SHP77 (cell line): ENCODE data around the gene SLC25A41.

Experiments
- DNase-seq, 2 experiments: peaks; one replicate each; lab custom pipeline; 2025; lab: John Stamatoyannopoulos, UW

The SLC25A41 gene

DNA sequence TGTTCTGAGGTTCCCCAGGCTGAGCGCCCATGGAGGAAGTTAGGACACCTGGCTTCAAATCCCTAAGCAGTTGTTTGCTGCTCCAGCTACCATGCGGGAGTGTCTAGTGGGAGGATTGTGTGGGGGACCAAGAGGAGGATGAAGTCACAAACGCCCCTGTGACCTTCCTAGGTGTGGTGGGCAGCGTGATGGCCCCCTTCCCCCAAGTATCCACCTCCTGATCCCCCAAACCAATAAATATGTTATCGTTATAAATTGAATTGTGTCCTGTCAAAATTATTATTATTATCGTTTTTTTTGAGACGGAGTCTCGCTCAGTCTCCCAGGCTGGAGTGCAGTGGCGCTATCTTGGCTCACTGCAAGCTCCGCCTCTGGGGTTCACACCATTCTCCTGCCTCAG, at the start of gene SLC25A41:
Gene SLC25A41 (minus strand): TSS at position 101 of the 400 bp plus-strand sequence. CDS start 70 bp downstream, at position 31.
- DNase-seq = no peak

DNA sequence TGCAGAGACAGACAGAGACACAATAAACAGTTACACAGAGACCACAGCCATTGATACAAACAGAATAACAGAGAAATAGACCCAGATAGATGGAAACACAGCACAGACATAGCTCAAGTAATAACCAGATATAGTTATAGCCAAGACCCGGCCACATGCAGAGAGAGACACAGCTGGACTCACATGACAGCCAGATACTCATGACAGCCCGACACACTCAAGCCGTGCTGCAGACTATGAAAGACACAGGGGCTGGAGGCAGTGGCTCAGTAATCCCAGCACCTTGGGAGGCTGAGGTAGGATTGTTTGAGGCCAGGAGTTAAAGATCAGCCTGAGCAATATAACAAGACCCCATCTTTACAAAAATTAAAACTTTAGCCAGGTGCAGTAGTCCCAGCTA, 49.7 kb upstream of the SLC25A41 start:
- DNase-seq = no peak

DNA sequence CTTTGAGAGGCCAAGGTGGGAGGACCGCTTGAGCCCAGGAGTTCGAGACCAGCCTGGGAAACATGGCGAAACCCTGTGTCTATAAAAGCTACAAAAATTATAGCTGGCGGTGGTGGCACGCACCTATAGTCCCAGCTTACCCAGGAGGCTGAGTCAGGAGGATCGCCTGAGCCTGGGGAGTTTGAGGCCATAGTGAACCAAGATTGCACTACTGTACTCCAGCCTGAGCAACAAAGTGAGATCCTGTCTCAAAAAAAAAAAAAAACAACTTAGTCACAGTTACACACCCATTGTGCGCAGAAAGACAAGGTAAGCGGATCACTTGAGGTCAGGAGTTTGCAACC, 48.8 kb upstream of the SLC25A41 start:
- no peak for DNase-seq

DNA sequence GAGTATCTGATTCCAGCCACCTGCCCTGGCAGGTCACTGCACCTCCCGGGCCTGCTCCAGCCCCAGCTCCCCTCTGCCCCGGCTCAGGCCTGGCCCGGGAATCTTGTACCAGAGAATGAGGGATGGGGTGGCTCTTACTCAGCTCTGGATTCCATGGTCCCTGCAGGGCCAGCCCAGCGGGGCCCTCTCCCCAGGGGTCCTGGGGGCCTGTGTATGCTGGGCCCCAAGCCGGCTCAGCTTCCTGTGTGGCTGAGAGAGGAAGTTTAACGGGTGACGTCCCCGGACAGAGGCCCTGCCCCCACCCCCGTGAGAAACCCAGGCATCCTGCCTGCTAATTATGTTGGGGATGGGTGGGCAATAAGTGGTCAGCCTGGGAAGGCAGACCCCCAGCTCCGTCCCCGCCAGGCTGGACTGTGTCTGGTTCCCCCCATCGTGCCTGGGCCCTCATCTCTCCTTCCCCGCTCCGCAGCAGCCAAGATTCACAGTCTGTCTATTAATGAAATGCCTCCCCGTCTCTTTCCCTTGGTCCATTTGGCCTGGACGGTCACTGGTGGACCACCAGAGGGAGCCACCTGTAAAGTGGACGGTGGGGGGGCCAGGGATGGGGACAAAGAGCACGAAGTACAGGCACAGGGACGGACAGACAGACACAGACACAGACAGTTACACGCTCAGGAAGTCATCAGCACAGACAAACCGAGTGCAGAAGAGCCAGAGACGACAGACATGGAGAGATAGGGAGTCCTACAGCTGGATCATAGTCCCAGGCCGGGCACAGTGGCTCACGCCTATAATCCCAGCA, 48.2 kb upstream of the SLC25A41 start, which contains the start of gene DENND1C:
Gene DENND1C (minus strand): TSS at position 247 of the 802 bp plus-strand sequence. CDS start 92 bp downstream, at position 155.
- DNase-seq = peak; percentile 20 to 24

DNA sequence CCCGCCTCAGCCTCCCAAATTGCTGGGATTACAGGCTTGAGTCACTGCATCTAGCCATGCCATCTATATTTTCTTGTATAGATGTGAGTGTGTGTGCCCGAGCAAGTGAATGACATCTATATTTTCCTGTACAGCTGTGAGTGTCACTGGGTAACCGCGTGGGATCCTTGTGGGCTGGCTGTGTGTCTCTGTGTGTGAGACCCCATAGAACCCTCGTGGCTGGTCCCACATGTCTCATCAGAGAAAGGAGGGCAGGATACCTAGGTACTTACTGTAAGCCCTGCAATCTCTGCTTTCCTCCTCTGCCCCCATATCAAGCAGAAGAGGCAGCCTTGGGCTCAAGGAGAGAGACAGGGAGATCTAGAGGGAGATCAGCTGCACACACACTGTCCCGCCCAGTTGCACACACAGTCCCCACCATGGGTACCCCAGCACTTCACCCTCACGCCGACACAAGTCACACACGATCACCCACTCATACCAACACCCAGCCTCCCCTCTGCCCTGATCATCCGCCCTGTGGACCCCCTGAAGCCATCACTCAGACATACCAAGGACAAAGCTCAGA, 47.4 kb upstream of the SLC25A41 start:
- no peak for DNase-seq

DNA sequence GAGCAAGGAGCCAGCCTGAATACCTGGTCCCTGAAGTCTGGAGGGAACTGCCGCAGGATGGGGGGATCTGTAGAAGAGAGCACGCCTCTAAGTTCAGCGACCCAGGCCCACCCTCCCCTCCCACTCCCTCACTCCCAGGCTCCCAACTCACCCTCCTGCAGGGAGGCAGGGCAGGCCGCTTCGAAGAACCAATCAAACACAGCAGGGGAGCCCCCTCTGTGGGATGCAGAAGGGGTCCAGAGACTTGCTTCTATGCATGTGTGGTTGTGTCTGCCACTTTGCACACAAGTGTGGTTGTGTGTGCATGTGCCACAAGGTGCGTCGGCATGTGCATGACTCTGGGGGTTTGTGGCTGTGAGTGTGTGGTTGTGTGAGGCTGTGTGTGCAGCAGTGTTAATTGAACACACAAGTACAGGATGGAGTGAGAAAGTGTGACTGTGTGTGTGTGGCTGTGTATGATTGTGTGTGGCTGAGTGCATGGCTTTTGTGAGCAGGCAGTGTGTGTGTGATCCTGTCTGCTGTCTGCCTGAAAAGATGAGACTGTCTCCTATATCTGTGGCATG, 46.4 kb upstream of the SLC25A41 start:
- no peak for DNase-seq

DNA sequence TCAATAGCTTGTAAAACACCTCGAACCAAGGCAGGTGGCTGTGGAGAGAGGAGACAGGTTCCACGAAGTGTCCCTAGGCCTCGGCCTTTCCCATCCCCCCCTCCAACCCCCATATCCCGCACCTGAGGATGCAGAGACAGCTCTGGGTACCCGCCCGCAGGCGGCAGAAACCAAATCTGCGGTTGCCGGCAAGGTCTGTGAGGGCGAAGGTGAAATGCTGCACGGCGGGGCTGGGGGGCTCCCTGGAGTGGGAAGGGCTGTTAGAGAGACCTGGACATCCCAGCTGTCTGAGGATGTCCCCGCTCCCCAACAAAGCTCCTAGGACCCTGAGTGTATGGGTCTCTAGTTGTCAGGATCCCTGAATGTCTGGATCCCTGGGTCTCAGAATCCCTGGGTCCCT, 45.3 kb upstream of the SLC25A41 start:
- no peak for DNase-seq

DNA sequence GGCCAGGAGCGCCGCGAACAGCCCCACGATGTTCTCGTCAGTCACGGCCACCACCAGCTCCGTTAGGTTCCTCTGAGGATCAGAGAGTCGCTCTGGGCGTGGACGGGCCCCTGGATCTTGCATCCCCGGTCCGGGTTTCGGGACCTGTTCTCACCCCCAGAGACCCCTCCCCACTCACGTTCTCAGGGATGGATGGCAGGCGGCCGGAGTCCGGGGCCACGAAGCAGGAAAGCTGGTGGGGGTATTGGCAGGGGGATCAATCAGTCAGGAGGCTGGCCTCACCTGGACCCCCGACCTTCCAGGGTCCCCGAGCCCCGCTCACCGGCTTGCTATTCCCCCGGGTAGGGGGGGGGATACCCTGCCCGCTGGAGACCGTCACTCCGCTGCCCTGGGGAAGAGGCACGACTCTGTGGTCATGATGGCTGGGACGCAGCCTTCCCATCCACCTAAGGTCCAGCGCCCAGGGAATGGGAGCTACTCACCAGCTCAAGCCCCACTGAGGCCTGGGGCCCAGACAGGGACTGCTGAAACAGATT, 43.4 kb upstream of the SLC25A41 start:
- no peak for DNase-seq

DNA sequence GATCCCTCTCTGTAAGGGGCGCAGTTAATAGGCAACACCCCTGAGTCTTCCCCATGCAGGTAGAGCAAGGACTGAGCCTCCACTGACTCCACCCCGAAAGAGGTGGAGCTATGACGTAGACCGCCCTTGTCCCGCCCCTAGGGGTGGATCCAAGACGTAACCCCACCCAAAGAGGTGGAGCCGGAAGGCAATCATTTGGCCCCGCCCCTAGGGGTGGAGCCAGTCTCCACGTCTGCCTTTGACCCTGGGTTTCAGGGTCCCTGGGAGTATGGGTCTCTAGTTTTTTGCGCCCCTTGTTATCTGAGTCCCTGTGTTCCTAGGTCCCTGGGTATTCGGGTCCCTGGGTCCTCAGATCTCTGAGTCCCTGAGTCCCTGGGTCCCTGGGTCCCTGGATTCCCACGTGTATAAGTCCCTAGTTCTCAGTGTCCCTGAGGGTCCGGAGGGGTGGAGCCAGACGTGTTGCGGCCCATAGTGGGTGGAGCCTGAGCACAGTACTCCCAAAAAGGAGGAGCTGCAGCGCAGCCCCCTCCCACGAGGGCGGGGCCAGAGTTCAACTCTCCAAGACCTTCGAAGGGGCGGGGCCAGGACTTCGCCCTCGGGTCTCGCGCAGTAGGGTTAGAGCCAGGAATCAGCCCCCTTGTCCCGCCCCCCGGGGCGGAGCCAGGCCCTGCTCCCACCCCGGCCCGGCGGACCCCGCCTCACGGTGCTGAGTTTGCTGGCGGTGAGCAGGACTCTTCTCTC, 42.8 kb upstream of the SLC25A41 start:
- DNase-seq = peak; percentile 98

DNA sequence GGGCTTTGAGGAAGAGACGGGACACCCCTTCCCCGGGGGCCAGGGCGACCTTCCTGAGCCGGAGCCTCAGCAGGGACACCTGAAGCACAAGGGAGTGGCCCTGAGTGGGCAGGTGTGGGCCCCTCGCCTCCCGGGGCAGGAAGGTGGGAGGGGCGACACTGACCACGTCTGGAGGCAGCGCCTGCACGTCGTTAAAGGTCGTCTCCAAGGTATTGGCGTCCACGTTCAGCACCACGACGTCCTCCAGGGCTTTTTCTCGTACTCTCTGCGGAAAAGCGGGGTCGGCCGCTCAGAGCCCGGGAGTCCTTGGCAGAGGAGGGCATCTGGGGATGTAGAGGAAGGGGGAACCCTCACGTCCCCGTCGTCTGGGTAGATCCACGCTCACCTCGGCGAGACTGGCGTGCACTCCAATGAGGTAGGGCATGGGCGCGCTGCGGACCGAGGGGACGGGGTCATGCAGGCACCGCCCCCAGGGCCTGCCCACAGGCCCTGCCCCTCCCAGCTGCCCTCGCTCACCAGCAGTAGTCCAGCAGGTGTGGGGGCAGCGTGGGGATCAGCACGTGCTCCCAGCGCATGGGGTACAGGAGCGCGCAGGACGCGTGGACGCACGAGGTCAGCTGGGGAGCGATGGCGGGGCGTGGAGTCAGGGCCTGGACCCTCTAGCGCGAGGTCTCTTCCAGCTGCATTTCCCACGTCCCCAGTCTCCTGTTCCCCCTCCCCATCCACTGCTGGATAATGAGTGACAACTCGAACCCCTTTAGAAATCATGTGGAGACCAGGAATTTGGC, 42.0 kb upstream of the SLC25A41 start:
- DNase-seq = peak; percentile 41 to 43

DNA sequence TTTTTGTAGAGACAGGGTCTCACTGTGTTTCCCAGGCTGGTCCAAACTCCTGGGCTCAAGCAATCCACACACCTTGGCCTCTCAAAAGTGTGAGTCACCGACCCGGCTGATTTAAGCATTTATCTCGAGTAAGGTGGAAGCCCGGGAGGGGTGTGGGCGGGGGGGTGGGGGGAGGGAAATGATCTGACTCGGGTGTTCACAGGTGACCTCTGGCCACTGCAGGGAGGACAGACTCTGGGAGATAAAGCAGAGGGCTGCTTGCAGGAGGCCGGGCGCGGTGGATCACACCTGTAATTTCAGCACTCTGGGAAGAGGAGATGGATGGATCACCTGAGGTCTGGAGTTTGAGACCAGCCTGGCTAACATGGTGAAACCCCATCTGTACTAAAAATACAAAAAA, 40.1 kb upstream of the SLC25A41 start:
- no peak for DNase-seq

DNA sequence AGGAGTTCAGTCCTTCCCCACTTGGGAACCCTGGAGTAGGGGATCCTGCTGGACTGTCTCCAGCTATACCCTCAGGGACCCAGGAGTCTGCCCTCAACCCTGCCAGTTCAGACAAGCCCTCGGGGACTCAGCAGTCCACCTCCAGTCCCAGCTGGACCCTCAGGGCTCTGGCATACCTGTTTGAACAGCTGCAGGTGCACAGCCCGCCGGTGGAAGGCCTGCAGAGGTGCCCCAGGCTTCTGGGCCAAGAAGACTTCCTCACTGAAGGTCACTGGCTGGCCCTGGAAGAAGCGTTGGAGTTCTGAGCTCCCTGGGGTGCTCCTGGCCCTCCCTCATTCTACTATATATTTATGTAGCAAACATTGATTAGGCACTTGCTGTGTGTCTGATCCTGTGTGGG, 39.1 kb upstream of the SLC25A41 start:
- DNase-seq = no peak

DNA sequence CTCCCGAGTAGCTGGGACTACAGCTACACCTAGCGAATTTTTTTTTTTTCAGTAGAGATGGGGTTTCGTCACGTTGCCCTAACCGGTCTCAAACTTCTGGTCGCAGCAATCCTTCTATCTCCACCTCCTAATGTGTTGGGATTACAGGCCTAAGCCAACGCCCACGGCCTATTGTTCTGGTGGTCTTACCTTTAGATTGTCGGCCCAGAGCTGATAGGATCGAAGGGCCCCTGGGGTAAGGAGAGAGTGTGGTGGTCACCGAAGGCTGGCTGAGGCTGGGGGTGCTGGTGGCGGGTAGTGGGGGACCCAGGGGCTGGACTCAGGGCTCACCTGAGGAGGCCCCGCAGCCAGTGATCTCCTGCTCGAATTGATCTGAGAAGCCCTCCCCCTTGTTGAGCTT, 37.5 kb upstream of the SLC25A41 start:
- DNase-seq = no peak

DNA sequence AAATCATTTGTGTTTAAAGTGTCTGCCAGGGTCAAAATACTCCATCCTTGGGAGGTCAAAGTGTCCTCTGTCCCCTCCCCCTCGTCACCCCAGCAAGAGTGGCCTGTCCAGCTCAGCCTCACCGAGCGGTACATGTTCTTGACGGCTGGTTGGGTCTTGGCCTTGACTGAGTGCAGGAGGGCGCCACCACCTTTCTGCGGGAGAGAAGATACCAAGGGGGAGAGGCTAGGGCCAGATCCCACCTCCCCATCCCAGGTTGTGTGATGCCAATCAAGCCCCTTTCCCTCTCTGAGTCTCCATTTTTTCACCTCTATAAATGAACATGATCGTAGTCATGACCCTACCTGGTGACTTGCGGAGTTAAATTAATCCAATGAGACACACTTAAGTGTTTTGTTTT, 36.6 kb upstream of the SLC25A41 start:
- no peak for DNase-seq

DNA sequence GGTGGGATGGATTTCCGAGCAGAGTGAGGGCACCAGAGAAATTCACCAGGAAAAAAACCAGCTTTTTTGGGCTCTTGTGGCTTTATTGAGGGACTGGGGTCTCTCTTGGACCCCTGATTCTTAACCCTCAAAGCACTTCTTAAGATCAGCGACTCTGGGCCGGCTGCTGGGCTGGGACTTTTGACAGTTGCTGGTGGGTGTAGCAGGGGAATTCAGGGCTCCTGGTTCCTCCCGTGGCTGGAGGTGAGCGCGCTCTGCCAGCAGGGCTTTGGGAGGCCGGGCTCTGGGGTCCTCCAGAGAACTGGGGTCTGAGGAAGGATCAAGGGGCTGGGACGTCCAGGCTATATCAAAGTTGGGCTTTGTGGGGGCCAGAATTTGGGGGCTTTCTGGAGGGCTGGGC, 33.8 kb upstream of the SLC25A41 start:
- no peak for DNase-seq

DNA sequence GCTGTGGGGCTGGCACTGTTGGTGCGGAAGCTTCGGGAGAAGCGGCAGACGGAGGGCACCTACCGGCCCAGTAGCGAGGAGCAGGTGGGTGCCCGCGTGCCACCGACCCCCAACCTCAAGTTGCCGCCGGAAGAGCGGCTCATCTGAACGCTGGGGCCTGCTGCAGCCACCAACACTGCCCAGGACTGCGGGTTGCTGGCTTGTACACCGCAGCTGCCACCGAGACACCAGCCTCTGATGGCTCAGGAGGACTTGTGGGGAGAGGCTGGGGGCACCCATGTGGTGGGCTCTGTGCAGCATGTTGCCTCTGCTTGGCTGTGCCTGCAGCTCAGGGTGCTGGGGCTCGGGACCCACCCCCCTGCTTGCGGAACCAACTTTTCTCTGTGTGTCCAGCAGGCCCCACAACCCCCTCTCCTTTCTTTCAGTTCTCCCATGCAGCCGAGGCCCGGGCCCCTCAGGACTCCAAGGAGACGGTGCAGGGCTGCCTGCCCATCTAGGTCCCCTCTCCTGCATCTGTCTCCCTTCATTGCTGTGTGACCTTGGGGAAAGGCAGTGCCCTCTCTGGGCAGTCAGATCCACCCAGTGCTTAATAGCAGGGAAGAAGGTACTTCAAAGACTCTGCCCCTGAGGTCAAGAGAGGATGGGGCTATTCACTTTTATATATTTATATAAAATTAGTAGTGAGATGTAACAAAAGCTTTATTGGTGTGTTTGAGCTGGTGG, 33.1 kb upstream of the SLC25A41 start:
- DNase-seq = no peak

DNA sequence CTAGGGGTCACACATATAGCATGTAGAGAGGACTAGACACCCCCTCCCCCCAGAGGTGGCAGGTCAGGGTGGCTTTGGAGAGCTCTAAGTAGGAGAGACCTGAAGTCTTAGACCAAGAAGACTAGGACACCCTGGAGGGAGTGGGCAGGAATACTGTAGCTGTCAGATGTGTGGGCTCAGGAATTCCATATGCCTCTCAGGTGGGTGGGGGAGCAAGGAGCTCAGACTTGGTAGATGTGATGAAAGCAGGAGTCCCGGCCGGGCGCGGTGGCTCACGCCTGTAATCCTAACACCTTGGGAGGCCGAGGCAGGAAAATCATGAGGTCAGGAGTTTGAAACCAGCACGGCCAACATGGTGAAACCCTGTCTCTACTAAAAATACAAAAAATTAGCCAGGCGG, 32.1 kb upstream of the SLC25A41 start:
- no peak for DNase-seq

DNA sequence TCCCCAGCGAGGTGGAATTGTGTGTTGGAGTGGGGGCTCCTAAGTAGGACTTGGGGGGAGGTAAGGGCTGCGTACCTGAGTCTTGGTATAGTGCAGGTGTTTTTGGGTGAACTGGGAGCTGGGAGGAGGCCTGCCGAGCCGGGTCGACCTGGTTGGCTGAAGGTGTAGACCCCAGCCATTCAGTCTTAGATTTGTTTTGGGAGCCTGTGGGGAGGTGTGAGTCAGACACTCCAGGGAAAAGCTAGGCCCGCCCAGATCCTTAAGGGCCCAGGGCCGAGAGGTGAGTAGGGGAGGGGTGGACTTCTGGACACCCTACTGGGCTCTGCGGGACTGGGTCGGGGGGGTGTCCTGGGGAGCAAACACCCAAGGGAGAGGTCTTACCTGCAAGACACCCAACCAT, 31.4 kb upstream of the SLC25A41 start:
- no peak for DNase-seq

DNA sequence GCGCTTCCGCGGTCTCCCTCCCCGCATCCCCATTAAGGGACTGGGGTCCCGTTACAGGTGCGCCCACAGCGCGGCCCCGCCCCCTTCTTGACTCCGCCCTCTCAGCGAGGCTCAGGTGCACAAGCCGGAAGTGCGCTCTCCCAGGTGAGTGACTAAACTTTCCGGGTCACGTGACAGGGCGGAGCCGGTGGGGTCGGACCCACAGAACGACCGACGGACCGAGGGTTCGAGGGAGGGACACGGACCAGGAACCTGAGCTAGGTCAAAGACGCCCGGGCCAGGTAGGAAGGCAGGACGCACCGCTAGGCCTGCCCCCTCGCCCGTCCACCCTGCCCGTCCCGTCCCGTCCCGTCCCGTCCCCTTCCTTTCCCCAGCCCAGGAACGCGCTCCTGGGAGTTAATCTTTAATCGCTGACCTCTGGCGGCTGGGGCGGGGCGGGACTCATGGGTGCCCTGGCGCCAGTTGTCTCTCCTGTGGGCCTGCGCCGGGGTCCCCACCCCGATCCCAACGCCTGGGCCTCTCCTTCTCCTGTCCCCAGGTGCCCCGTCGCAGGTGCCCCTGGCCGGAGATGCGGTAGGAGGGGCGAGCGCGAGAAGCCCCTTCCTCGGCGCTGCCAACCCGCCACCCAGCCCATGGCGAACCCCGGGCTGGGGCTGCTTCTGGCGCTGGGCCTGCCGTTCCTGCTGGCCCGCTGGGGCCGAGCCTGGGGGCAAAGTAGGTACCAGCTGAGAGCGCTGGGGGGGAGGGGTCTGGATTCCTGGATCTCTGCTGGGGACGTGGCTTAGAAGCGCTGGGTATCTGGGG, 30.7 kb upstream of the SLC25A41 start, which contains the start of gene CRB3:
Gene CRB3 (plus strand): TSS at position 202 of the 804 bp plus-strand sequence. CDS start 431 bp downstream, at position 633.
- DNase-seq = no peak
